Transverse colon (tissue), 4 donors: ENCODE results near the gene RAB8B. TPM values are rescaled to one million over a fixed set of nuclear protein-coding genes. Genes with fewer than 3 reads are reported as not detected.
A peak's percentile ranks its signal among the peaks of the same experiment; 100 is the strongest.

Experiments used
- DNase-seq: peaks from one replicate; pipeline ENCODE4 v3.0.0-alpha.2; 2019
- H3K27ac ChIP-seq, 4 donors: fragments of 200-600 bp; sonication (generic); 2 replicates each; pipeline ENCODE4 v1.5.1; 2016 to 2018; ENCODE audit warnings: inconsistent platforms in 4 of 4
- H3K27me3 ChIP-seq: fragments of 200-600 bp; sonication (generic); 2 replicates; pipeline ENCODE4 v1.5.1; 2017; ENCODE audit warnings: inconsistent platforms
- H3K36me3 ChIP-seq, 4 donors: fragments of 200-600 bp; sonication (generic); 2 replicates each; pipeline ENCODE4 v1.5.1; 2017 to 2019; ENCODE audit warnings: inconsistent platforms in 4 of 4
- H3K4me1 ChIP-seq, 4 donors: fragments of 200-600 bp; sonication (generic); 2 replicates each; pipeline ENCODE4 v1.5.1; 2017 to 2020; ENCODE audit warnings: inconsistent platforms in 4 of 4
- H3K4me3 ChIP-seq, 4 donors: fragments of 200-600 bp; sonication (generic); 1 replicate in 1 of 4; 2 replicates in 3 of 4; pipeline versions ENCODE4 v1.5.1 to v1.6.1; 2017 to 2019; ENCODE audit warnings: inconsistent platforms in 4 of 4
- H3K9me3 ChIP-seq, 2 donors: fragments of 200-600 bp; sonication (generic); 2 replicates each; pipeline ENCODE4 v1.5.1; 2017 to 2019; ENCODE audit warnings: inconsistent platforms in 2 of 2
- EP300 ChIP-seq: sonication (generic); formaldehyde crosslinking; IDR thresholded peaks from one replicate; pipeline ENCODE4 v1.6.1; 2017; ENCODE audit warnings: antibody characterized with exemption, low read depth
- POLR2A ChIP-seq: fragments of 450-650 bp; IDR thresholded peaks from one replicate; pipeline ENCODE4 v1.6.1; 2016; ENCODE audit warnings: antibody characterized with exemption, mild to moderate bottlenecking, moderate library complexity
- POLR2AphosphoS5 ChIP-seq, 3 donors: sonication (generic); formaldehyde crosslinking; IDR thresholded peaks; one replicate each; pipeline ENCODE4 v1.6.1; 2016; ENCODE audit warnings: antibody characterized with exemption in 3 of 3
- WGBS, 2 donors: methylation state at CpG; one replicate each; pipeline ENCODE4 v1.1.5; 2018; ENCODE audit warnings: low coverage in 1 of 2; 5-methylcytosine and 5-hydroxymethylcytosine counted together
- in situ Hi-C, 4 donors: fragments of 200-750 bp; cut with MboI; loops; one replicate each; pipeline versions ENCODE4 v1.15.0 to v1.15.1; 2017; ENCODE audit warnings: low sequenced_read_pairs in 3 of 4, low pct_ligation_motif_present in 1 of 4, low pct_unique_long_range_greater_than_20kb in 1 of 4
- intact Hi-C: fragments of 100-400 bp; cut with DNase I; formaldehyde crosslinking; loops from one replicate; pipeline ENCODE4 v1.15.1; 2023; ENCODE audit warnings: low total_unique reads
- total RNA-seq, 4 donors: library from RNA; depleted of rRNA; stranded (reverse); fragments of >200 nt; gene quantifications; one replicate each; pipeline ENCODE4 v1.1.0, GENCODE V29; 2016
- TF ChIP-seq, protein P1 (sequence below), 5 experiments: fragments of 200-600 bp in 3 of 5; fragments of 450-650 bp in 2 of 5; sonication (generic) in 3 of 5; IDR thresholded peaks; 1 replicate in 2 of 5; 2 replicates in 3 of 5; pipeline ENCODE4 v1.5.1; 2016 to 2017; ENCODE audit warnings: antibody characterized with exemption in 5 of 5, inconsistent platforms in 3 of 5, mild to moderate bottlenecking in 2 of 5, moderate library complexity in 1 of 5

RAB8B gene
- total RNA-seq, 4 donors from 2014 or later, result 3.2 to 25.4 (median 9.5) TPM

DNA sequence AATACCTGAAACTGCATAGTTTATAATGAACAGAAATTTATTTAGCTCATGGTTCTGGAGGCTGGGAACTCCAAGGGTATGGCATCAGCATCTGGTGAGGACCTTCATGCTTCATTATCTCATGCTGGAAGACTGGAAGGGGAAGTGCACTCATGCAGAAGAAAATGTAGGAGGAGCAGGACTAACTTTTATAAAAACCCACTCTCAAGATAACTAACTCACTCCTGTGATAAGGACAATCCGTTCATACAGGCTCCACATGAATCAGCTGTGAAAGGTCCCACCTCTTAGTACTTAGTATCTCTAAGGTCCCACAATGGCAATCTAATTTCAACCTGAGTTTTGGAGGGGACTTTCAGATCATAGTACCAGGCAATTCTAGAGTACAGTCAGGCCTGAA is 54.4 kb downstream of the RAB8B start:
- 52% methylated on average over 1 of the region's 1 CpG; no CpG with 5 or more reads in 1 of the 2 donors for WGBS, 2 donors
- H3K9me3 ChIP-seq, result no peaks in the 10 kb centered on the region
- peaks cover 0 to 29% (median 4%) of the 10 kb centered on the region in 4 donors for H3K4me1 ChIP-seq
- DNase-seq, result no peak
- TF ChIP-seq, protein P1, sequence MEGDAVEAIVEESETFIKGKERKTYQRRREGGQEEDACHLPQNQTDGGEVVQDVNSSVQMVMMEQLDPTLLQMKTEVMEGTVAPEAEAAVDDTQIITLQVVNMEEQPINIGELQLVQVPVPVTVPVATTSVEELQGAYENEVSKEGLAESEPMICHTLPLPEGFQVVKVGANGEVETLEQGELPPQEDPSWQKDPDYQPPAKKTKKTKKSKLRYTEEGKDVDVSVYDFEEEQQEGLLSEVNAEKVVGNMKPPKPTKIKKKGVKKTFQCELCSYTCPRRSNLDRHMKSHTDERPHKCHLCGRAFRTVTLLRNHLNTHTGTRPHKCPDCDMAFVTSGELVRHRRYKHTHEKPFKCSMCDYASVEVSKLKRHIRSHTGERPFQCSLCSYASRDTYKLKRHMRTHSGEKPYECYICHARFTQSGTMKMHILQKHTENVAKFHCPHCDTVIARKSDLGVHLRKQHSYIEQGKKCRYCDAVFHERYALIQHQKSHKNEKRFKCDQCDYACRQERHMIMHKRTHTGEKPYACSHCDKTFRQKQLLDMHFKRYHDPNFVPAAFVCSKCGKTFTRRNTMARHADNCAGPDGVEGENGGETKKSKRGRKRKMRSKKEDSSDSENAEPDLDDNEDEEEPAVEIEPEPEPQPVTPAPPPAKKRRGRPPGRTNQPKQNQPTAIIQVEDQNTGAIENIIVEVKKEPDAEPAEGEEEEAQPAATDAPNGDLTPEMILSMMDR (IDR thresholded peaks at IDR 0.05), result no peak
- TF ChIP-seq POLR2AphosphoS5 (IDR thresholded peaks at IDR 0.05), result no peak
- no peak for TF ChIP-seq POLR2A
- TF ChIP-seq EP300, result no peak
- intact Hi-C loops, result no loop called here
- no peaks in the 10 kb centered on the region for H3K27me3 ChIP-seq
- H3K4me3 ChIP-seq, result no peak overlapping the region
- no peaks in the 10 kb centered on the region for H3K36me3 ChIP-seq
- in situ Hi-C loops, result no loop called here
- H3K27ac ChIP-seq, result peak overlapping the region; percentile 33 to 61 (median 51)

DNA sequence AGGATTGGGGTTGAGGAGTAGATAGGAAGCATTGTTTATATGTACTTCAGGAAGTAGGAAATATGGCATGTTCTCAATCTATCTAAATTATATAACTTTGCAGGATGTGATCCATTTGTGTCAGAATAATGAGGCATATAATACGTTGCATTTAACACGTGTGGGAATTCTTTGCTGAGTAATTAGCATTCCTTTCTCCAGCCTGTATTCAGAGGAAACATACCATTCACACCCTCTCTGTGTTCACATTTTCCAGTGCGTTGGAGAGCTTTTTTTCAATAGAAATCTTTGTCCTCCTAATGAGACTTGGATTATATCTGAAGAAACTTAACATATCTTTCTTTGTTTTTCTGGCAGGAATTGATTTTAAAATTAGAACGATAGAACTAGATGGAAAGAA is 55.0 kb downstream of the RAB8B start:
- H3K27ac ChIP-seq, result peak overlapping the region; percentile 33 to 61 (median 51)

DNA sequence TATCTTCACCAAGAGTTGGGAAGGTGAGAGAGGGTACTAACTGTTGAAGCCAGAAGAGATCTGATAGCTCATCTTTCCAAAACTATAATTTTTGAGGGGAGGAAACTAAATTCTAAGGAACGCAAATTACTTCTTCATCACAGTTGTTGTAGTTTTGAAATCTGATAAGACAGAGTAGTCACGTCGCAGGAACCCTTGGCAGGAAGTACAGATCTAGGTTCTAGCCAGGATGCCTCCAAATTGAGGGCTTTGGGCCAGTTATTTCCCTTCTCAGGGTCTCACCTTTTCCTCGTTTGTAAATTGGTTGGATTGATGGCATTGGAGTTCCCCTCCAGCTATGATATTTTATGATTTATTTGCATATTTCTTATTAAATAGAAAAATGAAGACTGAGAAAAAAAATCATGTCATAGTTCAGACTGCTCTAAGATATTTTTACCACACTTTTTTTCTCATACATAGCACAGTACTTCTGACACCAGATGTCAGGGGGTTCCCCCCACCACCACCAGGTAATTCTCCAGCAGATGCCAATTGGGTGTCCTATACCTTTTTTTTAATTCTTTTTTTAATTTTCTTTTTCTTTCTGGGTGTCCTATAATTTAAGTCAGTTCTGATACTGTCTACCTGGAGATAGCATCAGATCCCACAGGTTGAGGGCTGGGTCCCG is 55.7 kb downstream of the RAB8B start:
- Histone ChIP-seq H3K4me1 (peaks cover 0 to 22% (median 2%) of the 10 kb centered on the region in 4 donors), H3K9me3 (no peaks in the 10 kb centered on the region), H3K27ac (peak overlapping the region in 3 of 4 donors; percentile 33 to 61 (median 43)), H3K4me3 (no peak overlapping the region), H3K27me3 (no peaks in the 10 kb centered on the region), H3K36me3 (no peaks in the 10 kb centered on the region)
- intact Hi-C loops (no loop called here), in situ Hi-C loops (no loop called here)
- DNase-seq, result no peak
- 71 to 88% methylated on average over 4 to 5 of the region's 5 CpGs for WGBS, 2 donors
- no peak for TF ChIP-seq EP300
- TF ChIP-seq, protein P1 (IDR thresholded peaks at IDR 0.05), result no peak
- no peak for TF ChIP-seq POLR2A
- TF ChIP-seq POLR2AphosphoS5 (IDR thresholded peaks at IDR 0.05), result no peak

More for the DNA sequence above, 55.0 kb downstream of the RAB8B start:
- in situ Hi-C loops, result no loop called here
- H3K9me3 ChIP-seq, result no peaks in the 10 kb centered on the region
- intact Hi-C loops, result no loop called here
- no peaks in the 10 kb centered on the region for H3K36me3 ChIP-seq
- H3K4me3 ChIP-seq, result no peak overlapping the region
- TF ChIP-seq, protein P1 (IDR thresholded peaks at IDR 0.05), result no peak
- TF ChIP-seq POLR2AphosphoS5 (IDR thresholded peaks at IDR 0.05), result no peak
- no peak for TF ChIP-seq EP300
- TF ChIP-seq POLR2A, result no peak
- DNase-seq, result no peak
- H3K4me1 ChIP-seq, result peaks cover 0 to 26% (median 2%) of the 10 kb centered on the region in 4 donors
- WGBS, 2 donors, result 47 to 58% methylated on average over 4 of the region's 4 CpGs
- H3K27me3 ChIP-seq, result no peaks in the 10 kb centered on the region

DNA sequence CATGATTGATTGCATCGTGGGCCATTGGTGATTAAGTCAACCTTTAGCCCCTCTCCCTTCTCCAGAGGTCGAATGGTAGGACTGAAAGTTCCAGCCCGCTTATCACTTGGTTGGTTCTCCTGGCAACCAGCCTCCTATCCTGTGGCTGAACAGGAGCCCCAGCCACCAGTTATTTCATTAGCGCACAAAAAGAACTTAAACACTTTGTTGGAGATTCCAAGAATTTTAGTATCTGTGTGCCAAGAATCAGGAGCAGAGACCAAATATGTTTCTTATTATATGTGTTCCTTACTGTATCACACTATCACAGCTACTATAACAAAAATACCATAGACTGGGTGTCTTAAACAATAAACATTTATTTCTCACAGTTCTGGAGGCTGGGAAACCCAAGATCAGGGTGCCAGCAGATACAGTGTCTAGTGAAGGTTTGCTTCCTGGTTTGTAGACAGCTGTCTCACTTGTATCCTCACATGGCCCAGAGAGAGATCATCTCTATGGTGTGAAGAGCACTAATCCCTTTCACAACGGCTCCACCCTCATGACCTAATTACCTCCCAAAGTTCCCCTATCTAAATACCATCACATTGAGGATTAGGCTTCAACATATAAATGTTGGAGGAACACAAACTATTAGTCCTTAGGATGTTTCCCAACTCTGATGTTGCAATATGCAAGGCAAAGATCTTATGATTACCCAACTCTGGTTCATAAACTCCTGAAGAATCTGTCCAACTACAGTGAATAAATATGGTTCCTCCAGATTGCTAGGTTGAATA is 57.5 kb downstream of the RAB8B start:
- Histone ChIP-seq H3K4me1 (peaks cover 0 to 21% (median 2%) of the 10 kb centered on the region in 4 donors), H3K36me3 (no peaks in the 10 kb centered on the region), H3K4me3 (no peak overlapping the region), H3K27ac (peak overlapping the region; percentile 19 to 60 (median 44)), H3K27me3 (no peaks in the 10 kb centered on the region), H3K9me3 (no peaks in the 10 kb centered on the region)
- DNase-seq, result no peak
- WGBS, 2 donors, result 80% methylated on average over 5 of the region's 5 CpGs; no CpG with 5 or more reads in 1 of the 2 donors
- no peak for TF ChIP-seq POLR2A
- peak; percentile 41 to 76 (median 63) for TF ChIP-seq POLR2AphosphoS5 (IDR thresholded peaks at IDR 0.05)
- intact Hi-C loops (no loop called here), in situ Hi-C loops (no loop called here)
